GM21528 (cell line): ENCODE results near the gene ZKSCAN4.

Experiments used
- ATAC-seq: cut with Tn5 transposase; IDR thresholded peaks from one replicate; pipeline ENCODE4 v1.9.1; 2021; ENCODE audit warnings: mild to moderate bottlenecking, moderate library complexity; ENCODE audit not compliant: unreplicated experiment, low FRiP score

ZKSCAN4 gene

DNA sequence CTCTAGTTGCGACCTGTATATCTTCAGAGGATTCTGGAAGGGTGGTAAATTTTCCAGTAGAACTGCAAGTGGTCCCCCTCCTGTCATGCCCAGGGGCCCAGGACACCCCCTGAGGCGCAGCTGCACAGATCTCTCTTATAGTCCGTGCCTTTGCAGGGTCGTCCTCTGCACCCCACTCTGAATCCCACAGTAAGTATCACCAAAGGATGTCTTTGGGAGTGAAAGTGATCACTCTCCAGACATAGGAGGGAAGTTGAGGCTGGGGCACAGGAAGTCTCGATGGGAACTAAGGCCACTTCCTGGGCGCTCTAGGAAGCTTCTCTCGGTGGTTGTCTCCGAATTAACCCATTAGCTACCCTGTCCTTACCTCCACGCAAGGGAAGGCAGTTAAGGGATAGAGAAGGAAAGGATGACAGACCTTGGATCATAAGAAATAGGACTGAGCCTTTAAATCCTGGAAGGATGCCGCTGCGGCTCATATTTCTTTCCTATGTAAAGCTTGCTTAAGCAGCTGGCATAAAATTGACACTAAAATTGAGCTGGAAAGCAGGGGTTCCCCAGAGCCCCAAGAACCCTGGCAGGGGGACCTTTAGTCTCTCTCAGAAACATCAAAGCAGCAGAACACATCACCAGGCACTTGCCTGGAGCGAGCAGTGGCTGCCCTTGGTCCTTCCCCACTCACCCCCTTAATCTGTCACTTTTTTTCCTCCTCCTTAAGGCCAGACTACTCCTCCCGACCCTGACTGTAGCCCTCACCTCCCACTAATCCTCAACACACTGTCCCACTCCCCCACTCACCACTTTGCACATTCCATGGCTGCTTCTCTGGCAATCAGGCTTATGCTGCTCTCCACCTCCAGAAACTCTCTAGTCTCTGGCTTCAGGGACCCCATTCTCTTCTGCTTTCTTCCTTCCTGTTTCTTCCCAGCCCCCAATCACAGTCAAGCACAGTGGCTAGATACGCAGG lies at the start of gene ZKSCAN4:
TSS of gene ZKSCAN4 (minus strand) at position 261 of the 967 bp plus-strand sequence. CDS start 289 bp downstream, outside the sequence.
- ATAC-seq, result peak; percentile 82

DNA sequence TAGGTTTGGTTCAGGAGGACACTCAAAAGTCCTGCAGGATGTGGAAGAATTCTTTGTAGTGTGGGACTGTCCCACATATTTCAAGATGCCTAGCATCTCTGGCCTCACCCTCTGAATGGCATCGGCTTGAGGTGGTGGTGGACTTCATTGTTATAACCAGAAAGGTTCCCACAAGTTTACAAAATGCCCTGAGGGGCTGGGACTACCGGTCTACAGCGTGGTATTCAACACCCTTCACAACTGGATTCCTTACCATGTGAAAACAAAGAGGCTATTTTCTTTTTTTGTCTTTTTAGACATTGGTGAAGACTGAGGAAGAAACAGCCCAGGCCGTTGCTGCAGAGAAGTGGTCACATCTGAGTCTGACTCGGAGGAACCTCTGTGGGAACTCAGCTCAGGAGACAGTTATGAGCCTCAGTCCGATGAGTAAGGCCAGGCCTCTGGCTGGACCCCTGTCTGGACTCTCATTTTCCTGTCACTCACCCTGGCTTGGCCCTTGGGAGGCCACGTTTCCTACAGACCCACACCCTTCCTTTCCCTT lies 44.5 kb upstream of the ZKSCAN4 start:
- no peak for ATAC-seq

DNA sequence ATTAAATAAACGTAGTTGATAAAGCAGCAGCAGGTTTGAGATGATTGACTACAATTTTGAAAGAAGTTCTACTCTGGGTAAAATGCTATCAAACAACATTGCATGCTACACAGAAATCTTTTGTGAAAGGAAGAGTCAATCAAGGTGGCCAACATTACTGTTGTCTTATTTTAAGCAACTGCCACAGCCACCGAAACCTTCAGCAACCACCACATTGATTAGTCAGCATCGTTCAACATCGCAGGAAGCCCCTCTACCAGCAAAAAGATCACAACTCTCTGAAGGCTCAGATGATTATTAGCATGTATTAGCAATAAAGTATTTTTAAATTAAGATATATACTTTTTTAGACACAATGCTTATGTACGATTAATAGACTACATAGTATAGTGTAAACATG lies 43.3 kb upstream of the ZKSCAN4 start:
- ATAC-seq, result no peak

DNA sequence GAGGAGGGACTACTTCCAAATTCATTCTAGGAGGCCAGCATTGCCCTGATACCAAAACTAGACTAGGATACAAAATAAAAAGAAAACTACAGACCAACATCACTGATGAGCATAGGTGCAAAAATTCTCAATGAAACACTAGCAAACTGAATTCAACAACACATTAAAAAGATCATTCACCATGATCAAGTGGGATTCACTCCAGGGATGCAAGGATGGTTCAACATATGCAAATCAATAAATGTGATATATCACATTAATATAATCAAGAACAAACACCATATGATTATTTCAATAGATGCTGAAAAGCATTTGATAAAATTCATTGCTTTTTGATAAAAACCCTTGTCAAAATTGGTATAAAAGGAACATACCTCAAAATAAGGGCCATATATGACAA lies 39.5 kb upstream of the ZKSCAN4 start:
- no peak for ATAC-seq

DNA sequence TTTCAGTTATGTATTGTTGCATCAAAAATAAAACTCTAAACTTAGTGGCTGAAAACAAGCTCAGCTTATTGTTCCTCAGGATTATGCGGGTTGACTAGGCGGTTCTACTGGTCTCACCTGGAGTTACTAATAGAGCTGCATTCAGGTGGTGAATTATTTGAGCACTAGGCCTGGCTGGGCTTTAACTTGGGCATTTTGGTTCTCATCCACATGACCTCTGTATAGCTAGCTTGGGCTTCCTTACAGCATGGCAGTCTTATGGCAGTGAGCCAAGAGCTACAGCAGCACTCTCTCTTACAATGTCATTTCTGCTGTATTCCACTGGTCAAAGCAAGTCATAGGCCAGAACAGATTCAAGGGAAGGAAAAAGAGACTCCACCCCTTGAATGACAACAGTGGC lies 30.9 kb upstream of the ZKSCAN4 start:
- ATAC-seq, result no peak

DNA sequence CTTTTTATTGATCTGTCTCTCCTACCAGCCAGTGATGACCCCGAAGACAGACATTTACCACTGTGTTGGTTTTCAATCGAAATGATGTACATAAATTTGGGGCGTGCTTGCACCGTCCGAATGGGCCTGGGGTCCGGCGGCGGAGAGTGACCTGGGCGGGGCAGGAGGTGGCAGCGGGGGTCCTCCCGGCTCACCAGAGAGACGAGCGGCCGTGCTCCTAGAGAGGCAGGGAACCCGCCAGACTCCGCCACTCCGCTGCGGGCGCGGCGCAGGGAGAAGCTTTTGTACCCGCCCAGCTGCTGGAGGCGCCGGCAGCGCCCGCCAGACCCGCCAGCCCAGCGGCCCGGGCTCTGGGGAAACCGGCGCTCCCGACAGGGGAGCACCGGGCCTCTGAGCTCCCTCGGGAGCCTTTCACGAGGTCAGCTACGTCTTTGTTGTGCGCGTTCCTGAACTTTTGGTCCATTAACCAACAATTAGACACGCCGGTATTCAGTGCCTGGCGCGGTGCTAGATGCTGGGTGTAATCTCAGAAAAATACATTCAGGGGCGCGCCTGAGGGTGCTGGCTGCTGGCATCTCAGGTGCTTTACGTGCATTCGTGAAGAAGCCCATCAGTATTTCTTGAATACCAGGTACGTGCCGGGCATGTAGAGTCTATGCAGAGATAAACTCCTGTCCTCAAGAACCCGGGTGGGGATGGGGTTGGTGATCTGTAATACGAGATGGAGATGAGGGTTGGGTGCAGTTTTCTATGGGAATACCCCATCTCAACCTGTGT lies 29.4 kb upstream of the ZKSCAN4 start, which contains the start of gene PGBD1:
TSS of gene PGBD1 (plus strand) at position 285 of the 777 bp plus-strand sequence. CDS start 2,242 bp downstream, outside the sequence.
- peak; percentile 75 for ATAC-seq

DNA sequence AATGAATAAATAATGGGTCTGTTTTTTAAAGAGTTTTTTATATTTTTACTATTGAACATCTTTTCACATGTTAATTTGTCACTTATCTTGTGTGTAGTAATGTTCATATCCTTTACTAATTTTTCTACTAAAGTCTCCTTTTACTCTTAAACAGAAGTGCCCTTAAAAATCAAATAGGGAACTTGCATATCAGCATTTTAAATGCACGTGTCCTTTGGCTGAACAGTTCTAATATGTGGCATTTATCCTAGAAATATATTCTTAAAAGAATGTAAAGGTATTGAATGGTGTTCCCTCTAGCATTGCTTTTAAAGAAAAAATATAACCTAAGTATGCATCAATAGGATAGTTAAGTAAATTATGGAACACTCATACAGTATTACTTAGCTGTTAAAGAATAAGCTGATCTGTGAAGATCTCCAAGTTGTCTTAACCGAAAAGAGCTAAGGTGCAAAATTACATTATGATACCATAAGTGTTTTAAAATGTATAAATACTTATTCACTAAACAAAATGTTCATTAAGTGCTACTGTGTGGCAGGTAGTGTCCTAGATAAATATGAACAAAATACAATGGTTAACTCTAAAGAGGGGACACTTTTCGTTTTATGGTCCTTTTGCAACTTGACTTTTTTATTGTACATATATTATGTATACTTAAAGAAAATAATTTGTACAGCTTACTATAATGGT lies 28.7 kb upstream of the ZKSCAN4 start:
- no peak for ATAC-seq

DNA sequence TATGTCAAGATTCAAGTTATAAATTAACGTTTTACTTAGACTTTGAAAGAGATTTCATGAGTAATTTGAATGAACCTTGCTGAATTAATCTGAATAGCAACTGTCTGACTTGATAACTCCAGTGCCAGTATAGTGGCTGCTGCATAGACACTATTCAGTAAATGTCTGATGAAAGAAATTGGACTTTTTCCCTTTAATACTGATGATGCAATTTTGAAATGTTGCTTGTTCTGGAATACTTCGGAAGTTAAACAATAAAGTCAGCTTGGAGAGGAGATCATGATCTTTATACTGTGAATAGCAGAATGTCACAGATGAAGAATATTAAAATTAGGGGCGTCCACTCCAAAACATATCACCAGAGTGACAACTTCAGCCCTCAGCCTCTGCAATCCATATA lies 25.7 kb upstream of the ZKSCAN4 start:
- no peak for ATAC-seq

DNA sequence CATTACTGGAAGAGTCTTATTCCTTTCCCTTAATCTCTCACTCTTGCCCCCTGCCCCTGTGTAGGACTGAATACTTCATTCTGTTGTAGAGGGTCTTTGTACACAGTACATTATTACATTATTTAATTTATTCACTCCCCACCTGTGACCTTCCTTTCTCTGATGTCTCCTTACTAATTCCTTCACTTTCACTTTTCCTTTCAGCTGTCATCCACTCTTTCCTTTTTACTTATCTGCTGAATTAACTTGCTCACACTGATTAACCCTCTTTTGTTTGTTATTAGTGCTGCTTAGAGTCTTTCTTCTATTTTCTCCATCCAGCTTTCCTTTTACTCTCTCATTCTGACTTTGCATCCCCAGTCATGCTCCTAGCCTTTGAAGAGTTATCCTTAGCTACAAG lies 22.8 kb upstream of the ZKSCAN4 start:
- no peak for ATAC-seq

DNA sequence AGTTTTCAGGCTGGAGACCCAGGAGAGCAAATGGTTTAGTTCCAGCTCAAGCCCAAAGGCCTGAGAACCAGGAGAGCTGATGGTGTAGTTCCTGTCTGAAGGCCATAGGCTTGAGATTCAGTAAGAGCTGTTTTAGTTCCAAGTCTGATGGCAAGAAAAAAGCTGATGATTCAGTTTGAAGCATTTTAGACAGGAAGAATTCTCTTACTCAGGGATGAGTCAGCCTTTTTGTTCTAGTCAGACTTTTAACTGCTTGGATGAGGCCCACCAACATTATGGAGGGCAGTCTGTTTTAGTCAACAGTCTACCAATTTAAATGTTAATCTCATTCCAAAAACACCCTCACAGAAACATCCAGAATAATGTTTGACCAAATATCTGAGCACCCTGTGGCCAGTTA lies 17.4 kb upstream of the ZKSCAN4 start:
- ATAC-seq, result no peak

DNA sequence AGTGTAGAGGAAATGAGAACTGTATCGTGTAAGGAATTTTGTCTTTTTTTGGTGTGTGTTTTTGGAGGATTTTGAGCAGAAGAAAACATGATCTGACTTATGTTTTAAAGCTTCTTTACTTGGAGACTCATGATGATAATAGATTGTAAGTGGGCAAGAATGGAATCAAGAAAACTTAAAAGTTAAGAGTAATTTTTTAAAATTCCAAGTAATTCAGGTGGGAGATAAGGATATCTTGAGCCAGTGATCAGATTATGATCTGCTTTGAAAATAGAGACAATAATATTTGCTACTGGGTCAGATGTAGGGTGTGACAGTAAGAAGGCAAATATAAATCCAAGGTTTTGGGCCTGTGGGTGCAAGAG lies 15.6 kb upstream of the ZKSCAN4 start:
- ATAC-seq, result no peak

DNA sequence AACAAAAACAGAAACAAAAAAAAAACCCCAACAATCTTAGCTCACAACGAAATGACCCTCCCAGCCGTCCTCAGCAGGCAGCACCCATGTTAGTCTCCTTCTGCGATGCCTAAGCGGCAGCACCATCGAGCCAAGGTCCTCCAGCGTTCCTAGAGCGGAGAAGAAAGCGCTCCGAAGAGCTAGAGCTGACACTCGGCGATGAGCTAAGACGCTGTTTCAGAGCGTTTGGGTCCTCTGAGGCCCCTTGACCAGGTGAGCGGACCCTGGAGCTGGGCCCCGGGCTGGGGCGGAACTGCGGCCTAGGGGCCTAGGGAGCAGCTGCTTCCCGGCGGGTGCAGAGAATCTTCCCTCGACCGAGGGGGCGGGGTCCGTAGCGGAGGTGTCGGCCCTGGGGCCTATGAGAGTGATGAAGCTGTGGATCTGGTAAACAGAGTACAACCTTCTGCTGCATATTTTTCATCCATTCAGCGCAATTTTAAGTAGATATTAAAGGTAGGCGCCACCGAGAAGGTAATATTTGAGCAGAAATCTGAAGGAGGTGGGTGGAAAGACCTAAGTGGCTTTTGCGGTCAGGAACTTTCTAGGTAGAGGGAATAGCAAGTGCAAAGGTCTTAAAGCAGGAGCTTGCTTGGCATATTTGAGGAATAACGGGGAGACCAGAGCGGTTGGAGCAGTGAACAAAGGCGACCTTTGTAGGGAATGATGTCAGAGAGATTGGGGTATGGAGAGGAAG lies 15.1 kb upstream of the ZKSCAN4 start, which contains the start of gene ZSCAN26:
TSS of gene ZSCAN26 (plus strand) at position 182 of the 733 bp plus-strand sequence. CDS start 4,777 bp downstream, outside the sequence.
- peak; percentile 93 for ATAC-seq

DNA sequence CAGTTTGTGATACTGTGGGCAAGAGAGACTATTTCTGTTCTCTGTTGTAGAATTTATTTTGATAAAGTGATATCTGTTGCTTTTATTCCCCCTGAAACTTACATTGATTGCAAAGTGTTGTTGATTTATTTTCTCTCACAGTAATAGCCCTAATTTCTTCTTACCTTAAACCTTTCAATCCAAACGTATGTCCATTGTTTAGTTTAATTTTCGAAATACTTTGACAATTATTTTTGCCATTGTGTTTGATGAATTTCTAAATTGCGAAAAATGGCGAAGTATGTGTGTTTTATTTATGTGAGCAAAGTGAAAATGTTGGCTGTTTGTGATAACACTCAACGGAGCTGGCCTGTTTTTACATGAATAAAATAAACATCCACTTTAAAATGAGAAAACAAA lies 14.5 kb upstream of the ZKSCAN4 start:
- ATAC-seq, result no peak

DNA sequence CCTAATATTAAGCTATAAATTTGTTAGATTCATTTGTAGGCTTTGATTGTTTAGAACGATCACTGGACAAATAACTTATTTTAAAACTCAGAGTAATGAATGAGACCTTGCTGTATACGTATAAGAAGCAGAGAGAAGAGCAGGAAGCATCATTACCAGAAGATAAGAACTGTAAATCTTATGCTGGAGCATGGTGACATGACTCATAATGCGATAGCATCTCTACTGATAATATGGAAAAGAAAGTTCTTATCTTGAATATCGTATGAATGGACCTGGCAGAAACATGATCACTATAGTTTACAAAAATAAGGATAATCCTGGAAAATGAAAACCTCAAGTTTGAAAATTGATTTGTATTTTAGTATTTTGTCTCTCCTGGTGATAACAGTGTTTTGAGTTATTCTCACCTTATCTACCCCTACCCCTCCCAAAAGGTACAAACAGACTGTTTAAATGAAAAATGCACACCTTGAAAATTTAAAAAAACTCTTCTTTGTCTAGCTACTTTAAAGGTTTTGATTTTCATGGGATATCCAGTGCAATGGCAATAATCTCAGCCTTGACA lies 12.8 kb upstream of the ZKSCAN4 start:
- ATAC-seq, result no peak

DNA sequence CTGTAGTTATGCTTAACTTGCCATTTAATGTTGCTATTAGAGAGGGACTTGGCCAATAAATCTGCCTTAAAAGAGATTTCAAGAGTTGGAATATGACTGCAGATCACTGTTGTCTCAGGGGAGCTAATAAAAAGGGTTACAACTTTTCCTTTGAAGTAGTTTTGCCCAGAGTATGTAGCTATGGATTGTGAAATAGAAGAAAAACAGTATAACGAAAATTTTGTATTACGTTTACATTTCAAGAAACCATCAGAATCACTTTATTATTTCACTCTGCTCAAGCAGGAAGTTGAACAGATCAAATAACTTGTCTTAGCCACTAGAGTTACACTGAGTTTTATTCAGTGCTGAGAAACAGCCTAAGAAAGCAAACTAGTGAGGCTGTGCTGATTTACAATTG lies 11.9 kb upstream of the ZKSCAN4 start:
- no peak for ATAC-seq

DNA sequence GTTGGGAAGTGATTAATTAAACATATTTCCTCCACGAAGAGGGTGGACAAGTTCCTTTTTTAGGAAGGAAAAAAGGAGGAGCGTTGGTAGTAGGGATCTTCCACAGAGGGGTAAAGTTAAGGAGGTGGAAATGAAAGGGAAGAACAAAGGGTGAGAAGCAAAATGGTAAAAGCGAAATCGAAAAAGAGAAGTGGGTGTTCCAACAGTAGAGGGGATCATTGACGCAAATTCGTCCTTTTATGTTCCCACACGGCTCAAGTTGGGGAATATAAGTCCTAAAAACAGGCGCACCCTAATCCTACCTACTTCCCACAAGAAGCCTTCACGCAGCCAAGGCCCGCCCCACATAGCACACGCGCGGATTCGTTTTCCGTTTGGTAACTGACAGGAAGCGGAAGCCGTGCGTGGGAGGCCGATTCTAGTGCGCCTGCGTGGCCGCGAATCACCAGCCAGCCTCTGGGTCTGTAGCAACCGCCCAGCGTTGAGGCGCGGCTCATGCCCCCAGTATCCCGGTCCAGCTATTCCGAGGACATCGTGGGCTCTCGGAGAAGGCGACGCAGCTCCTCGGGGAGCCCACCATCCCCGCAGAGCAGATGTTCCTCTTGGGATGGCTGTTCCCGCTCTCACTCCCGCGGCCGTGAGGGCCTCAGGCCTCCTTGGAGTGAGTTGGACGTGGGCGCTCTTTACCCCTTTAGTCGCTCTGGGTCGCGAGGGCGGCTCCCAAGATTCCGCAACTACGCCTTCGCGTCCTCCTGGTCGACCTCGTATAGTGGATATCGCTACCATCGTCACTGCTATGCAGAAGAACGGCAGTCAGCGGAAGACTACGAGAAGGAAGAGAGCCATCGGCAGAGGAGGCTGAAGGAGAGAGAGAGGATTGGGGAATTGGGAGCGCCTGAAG lies 7.1 kb upstream of the ZKSCAN4 start, which contains the start of gene NKAPL:
TSS of gene NKAPL (plus strand) at position 421 of the 901 bp plus-strand sequence. CDS start at position 496, 75 bp downstream.
- ATAC-seq, result no peak

DNA sequence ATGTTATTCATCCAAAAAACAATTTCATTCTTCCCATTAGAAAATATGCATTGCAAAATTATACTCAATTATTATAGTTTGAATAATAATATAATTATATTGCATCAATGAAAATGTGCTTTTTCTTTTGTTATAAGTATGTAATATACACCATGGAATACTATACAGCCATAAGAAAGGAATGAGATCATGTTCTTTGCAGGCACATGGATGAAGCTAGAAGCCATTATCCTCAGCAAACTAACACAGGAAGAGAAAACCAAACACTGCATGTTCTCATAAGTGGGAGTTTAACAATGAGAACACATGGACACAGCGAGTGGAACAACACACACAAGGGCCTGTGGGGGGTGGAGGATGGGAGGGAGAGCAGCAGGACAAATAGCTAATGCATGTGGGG lies 5.0 kb upstream of the ZKSCAN4 start:
- no peak for ATAC-seq

DNA sequence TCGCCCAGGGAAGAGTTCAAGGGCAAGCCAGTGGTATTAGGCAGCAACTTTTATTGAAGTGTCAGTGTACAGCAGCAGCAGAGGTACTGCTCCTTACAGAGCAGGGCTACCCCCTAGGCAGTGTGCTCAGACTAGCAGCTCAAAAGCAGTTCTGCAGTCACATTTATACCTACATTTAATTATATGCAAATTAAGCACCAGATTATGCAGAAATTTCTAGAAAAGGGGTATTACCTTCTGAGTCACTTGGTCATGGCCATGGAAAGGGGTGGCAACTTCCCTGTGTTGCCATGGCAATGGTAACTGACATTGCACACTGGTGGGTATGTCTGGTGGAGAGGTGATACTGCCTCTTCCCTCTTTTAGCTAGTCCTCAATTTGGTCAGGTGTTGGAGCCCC lies 2.1 kb upstream of the ZKSCAN4 start:
- ATAC-seq, result no peak
